Calu3 (cell line): ENCODE measurements around the gene DHX40. TPM values are rescaled to one million over a fixed set of nuclear protein-coding genes. Genes with fewer than 3 reads are reported as not detected.

Experiments used
- BruUV-seq: library from RNA; stranded (reverse); fragments of 400-500 nt; replicated peaks from 2 replicates; lab custom pipeline; 2021; lab: Mats Ljungman, UMichigan
- CTCF ChIA-PET: fragments of 300-600 bp; sonication (Branson Sonifier 250); formaldehyde crosslinking; loops from one replicate; lab custom pipeline; 2022; ENCODE audit warnings: antibody characterized with exemption; lab: Charles Lee
- DNase-seq: peaks from one replicate; pipeline ENCODE4 v3.0.0; 2022
- H3K27ac Mint-ChIP-seq: one replicate; pipeline ENCODE4 v1.8.0; 2022; ENCODE audit warnings: mixed read lengths; ENCODE audit not compliant: unreplicated experiment
- H3K27me3 Mint-ChIP-seq: one replicate; pipeline ENCODE4 v1.8.0; 2022; ENCODE audit warnings: mixed read lengths; ENCODE audit not compliant: unreplicated experiment
- H3K36me3 Mint-ChIP-seq: one replicate; pipeline ENCODE4 v1.8.0; 2022; ENCODE audit warnings: mild to moderate bottlenecking, moderate library complexity, mixed read lengths; ENCODE audit not compliant: insufficient read depth, unreplicated experiment
- H3K4me1 Mint-ChIP-seq: one replicate; pipeline ENCODE4 v1.8.0; 2022; ENCODE audit warnings: mild to moderate bottlenecking, low read depth, mixed read lengths; ENCODE audit not compliant: unreplicated experiment
- H3K4me3 Mint-ChIP-seq: one replicate; pipeline ENCODE4 v1.8.0; 2022; ENCODE audit warnings: mild to moderate bottlenecking, low read depth, moderate library complexity, mixed read lengths; ENCODE audit not compliant: unreplicated experiment
- H3K9me3 Mint-ChIP-seq: one replicate; pipeline ENCODE4 v1.8.0; 2022; ENCODE audit warnings: low read depth, mixed read lengths; ENCODE audit not compliant: unreplicated experiment
- CTCF ChIP-seq: fragments of 200-600 bp; IDR thresholded peaks from one replicate; pipeline ENCODE4 v1.8.0; 2022; ENCODE audit warnings: antibody characterized with exemption; ENCODE audit not compliant: unreplicated experiment
- intact Hi-C: fragments of 100-400 bp; cut with micrococcal nuclease; formaldehyde crosslinking; loops from one replicate; pipeline ENCODE4 v1.10.0; 2022; ENCODE audit not compliant: unreplicated experiment
- total RNA-seq: library from RNA; stranded (reverse); gene quantifications from 2 replicates; pipeline ENCODE4 v1.2.3, GENCODE V29; 2022

DHX40 gene
- total RNA-seq, 1 experiment from 2014 or later, result 14.9 TPM

GRCh38 chr17:59527325-59527917 lies 38.0 kb upstream of the DHX40 start:
- no peaks in the 10 kb centered on the region for H3K9me3 Mint-ChIP-seq
- no peak for DNase-seq
- no peaks in the 10 kb centered on the region for H3K36me3 Mint-ChIP-seq
- TF ChIP-seq CTCF, result no peak
- H3K27ac Mint-ChIP-seq, result no peak overlapping the region
- intact Hi-C loops, result no loop called here
- H3K4me1 Mint-ChIP-seq, result no peaks in the 10 kb centered on the region
- no peak overlapping the region for H3K4me3 Mint-ChIP-seq
- H3K27me3 Mint-ChIP-seq, result peaks cover 23% of the 10 kb centered on the region
- CTCF ChIA-PET, result no interaction called here
- BruUV-seq, result no TSS peak

GRCh38 chr17:59527931-59528330 lies 37.5 kb upstream of the DHX40 start:
- CTCF ChIA-PET, result no interaction called here
- H3K27me3 Mint-ChIP-seq, result peaks cover 23% of the 10 kb centered on the region
- no peak for DNase-seq
- no peaks in the 10 kb centered on the region for H3K4me1 Mint-ChIP-seq
- H3K27ac Mint-ChIP-seq, result no peak overlapping the region
- no peak overlapping the region for H3K4me3 Mint-ChIP-seq
- H3K9me3 Mint-ChIP-seq, result no peaks in the 10 kb centered on the region
- no peaks in the 10 kb centered on the region for H3K36me3 Mint-ChIP-seq
- intact Hi-C loops, result no loop called here
- TF ChIP-seq CTCF, result no peak
- no TSS peak for BruUV-seq

GRCh38 chr17:59530531-59530930 lies 34.9 kb upstream of the DHX40 start:
- Mint-ChIP-seq H3K4me1 (no peaks in the 10 kb centered on the region), H3K4me3 (no peak overlapping the region), H3K9me3 (no peaks in the 10 kb centered on the region), H3K27me3 (peaks cover 35% of the 10 kb centered on the region), H3K27ac (no peak overlapping the region), H3K36me3 (no peaks in the 10 kb centered on the region)
- intact Hi-C loops, result no loop called here
- CTCF ChIA-PET, result no interaction called here
- DNase-seq, result no peak
- BruUV-seq, result no TSS peak
- TF ChIP-seq CTCF, result no peak

- CTCF ChIA-PET, result no interaction called here
- Mint-ChIP-seq H3K4me3 (no peak overlapping the region), H3K27me3 (peaks cover 22% of the 10 kb centered on the region), H3K27ac (no peak overlapping the region), H3K4me1 (no peaks in the 10 kb centered on the region), H3K9me3 (no peaks in the 10 kb centered on the region), H3K36me3 (no peaks in the 10 kb centered on the region)
- no peak for TF ChIP-seq CTCF
- intact Hi-C loops, result no loop called here
- DNase-seq, result no peak
- BruUV-seq, result no TSS peak
Measured at GRCh38 chr17:59533694-59534093, 31.7 kb upstream of the DHX40 start.
